Stimulated activated CD4-positive, alpha-beta T cell treated with anti-CD3 and anti-CD28 coated beads, Interleukin-12 subunit alpha, Interleukin-12 subunit beta, amount 100 ng/mL, for 48 hours (primary cell): ENCODE data around the gene ABCB8.
A peak's percentile ranks its signal among the peaks of the same experiment; 100 is the strongest.
"Not testable (repeated sequence)": the region's sequence is repeated elsewhere in the genome, so short reads cannot be mapped to it uniquely, and the experiment has no call there.

ENCODE experiments used
- DNase-seq, 3 donors: peaks; one replicate each; pipeline ENCODE4 v3.0.0-alpha.2; 2020; ENCODE audit warnings: low read depth in 2 of 3, low spot score in 1 of 3

The ABCB8 gene

DNA sequence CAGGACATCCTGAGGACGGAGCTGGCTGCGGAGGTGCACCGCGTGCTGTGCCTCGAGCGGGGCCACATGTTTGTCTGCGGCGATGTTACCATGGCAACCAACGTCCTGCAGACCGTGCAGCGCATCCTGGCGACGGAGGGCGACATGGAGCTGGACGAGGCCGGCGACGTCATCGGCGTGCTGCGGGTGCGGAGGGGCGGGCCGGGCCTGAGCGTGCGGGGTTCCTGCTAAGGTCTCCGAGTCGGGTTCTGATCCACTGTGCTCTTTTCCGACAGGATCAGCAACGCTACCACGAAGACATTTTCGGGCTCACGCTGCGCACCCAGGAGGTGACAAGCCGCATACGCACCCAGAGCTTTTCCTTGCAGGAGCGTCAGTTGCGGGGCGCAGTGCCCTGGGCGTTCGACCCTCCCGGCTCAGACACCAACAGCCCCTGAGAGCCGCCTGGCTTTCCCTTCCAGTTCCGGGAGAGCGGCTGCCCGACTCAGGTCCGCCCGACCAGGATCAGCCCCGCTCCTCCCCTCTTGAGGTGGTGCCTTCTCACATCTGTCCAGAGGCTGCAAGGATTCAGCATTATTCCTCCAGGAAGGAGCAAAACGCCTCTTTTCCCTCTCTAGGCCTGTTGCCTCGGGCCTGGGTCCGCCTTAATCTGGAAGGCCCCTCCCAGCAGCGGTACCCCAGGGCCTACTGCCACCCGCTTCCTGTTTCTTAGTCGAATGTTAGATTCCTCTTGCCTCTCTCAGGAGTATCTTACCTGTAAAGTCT lies 14.3 kb upstream of the ABCB8 start:
- peak; percentile 70 to 87 (median 84) for DNase-seq

- no peak for DNase-seq
Observed at GRCh38 chr7:151014950-151015349, 13.3 kb upstream of the ABCB8 start.

GRCh38 chr7:151015967-151016366 lies 12.3 kb upstream of the ABCB8 start:
- DNase-seq = no peak

- no peak for DNase-seq
Observed at GRCh38 chr7:151016505-151016904, 11.7 kb upstream of the ABCB8 start.

- no peak for DNase-seq
Observed at GRCh38 chr7:151016942-151017341, 11.3 kb upstream of the ABCB8 start.

DNA sequence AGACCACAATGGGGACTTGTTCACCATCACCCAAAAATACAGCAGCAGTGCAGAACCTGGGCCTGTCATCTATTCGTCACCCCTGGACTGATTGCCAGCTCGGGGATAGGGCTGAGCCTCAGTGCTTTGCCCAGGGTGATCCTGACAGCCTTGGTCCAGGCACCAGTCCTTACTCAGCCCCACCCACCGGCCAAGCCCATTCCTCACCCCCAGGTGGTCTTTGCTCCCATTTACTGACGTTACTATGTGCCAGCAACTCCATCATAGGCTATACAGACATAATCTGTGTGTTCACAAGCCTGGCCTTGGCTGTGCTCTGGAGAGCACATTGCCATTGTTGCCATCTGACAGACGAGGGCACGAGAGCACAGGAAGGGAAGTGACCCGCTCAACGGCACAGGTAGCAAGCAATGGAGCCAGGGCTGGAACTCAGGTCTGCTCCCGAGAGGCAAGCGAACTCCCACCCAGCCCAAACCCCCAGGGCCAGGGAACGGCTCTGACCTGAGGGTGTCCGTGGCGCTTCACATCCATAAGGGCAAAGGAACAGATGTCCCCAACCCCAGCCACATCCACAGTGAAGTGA lies 10.8 kb upstream of the ABCB8 start:
- no peak for DNase-seq

DNA sequence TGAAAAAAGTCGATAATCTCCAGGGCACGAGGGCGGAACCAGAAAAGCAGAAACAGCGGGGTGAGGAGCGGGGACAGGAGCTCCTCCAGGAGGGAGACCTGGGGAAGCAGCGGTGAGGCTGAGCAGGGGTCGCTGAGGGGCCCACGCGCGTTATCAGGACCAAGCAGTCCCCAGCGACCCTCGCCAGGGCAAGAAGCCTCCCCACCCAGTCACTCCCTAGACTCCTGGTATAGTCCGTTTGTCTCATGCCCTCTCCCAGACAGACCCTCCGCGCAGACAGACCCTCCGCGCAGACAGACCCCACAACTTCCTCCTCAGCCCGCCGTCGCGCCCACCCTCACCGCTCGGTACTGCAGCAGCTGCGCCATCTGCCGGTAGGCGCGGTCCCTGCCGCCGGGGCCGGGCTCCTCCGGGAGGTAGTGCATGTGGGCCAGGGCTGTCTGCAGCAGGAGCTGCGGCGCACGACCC lies 10.3 kb upstream of the ABCB8 start:
- DNase-seq = peak; percentile 60 to 84 (median 77)

DNA sequence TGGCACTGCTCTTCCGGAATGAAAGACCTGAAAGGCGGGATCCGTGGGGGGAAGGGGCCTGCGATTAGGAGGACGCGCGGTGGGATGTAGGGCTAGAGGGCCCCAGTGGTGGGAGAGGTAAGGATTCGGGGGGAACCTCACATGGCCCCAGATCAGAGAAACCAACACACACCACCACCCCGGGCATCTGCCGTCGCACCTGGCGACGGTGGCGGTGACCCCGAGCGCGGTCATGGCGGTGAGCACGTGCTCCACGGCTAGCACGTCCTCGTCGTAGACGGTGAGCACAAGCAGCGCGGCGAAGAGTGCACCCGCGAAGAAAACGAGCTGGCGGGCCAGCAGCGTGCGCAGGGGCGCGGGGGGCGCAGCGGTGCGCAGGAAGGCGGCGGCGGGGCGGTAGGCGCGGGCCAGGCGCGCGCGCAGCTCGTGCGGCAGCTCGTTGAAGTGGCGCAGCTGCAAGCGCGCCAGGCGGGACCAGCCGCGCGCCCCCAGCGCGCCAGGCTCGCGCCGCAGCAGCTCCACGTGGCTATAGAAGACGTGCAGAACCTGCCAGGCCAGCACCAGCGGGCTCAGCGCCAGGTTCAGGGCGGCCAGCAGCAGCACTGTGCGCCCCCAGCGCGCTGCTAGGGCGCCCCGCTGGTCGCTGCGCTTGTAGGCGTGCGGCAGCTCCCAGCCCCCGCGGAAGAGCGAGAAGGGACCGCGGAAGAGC lies 9.7 kb upstream of the ABCB8 start:
- no peak for DNase-seq

DNA sequence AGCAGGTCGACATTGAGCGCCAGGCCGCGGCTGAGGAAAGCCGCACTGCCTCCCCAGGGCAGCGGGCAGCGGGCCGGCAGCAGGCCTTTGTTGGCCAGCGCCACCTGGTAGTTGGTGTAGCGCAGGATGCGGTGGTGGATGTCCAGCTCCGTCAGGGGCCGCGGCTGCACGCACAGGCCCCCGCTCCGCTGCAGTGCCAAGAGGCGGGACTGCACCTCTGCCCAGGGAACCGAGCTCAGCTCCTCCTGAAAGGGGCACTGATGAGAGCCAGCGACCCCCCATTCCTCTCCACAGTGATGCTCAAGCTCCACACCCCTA lies 9.2 kb upstream of the ABCB8 start:
- no peak for DNase-seq

DNA sequence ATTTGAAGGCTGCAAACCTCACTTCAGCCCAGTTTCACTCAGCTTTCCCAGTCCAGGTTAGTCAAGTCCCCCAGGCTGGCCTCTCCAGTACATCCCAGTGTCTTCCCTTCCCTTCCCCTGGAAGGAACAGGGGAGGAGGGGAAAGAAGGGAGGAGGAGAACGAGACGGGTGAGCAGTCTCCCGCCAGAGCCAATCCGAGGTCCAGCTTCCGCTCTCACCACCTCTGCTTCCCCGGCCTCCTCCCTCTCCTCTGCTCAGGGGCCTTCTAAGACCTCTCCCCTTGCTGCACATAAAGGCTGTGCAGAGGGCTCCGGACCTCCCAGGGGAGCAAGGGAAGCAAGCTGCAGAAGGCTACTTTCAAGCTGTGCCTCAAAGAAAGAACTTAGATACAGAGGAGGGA lies 8.0 kb upstream of the ABCB8 start:
- no peak for DNase-seq

GRCh38 chr7:151023232-151023631 lies 5.0 kb upstream of the ABCB8 start:
- DNase-seq = no peak

GRCh38 chr7:151024435-151025056 lies 3.7 kb upstream of the ABCB8 start, which contains the start of gene ATG9B:
Gene ATG9B (minus strand): TSS chr7:151024494. CDS start chr7:151024423, 71 bp downstream.
- no peak for DNase-seq

GRCh38 chr7:151025924-151026671 lies 2.2 kb upstream of the ABCB8 start:
- no peak for DNase-seq

- not testable (repeated sequence) for DNase-seq
Observed at GRCh38 chr7:151026771-151027727, 1.2 kb upstream of the ABCB8 start.

GRCh38 chr7:151027728-151028130 lies 521 bp upstream of the ABCB8 start:
- not testable (repeated sequence) for DNase-seq

DNA sequence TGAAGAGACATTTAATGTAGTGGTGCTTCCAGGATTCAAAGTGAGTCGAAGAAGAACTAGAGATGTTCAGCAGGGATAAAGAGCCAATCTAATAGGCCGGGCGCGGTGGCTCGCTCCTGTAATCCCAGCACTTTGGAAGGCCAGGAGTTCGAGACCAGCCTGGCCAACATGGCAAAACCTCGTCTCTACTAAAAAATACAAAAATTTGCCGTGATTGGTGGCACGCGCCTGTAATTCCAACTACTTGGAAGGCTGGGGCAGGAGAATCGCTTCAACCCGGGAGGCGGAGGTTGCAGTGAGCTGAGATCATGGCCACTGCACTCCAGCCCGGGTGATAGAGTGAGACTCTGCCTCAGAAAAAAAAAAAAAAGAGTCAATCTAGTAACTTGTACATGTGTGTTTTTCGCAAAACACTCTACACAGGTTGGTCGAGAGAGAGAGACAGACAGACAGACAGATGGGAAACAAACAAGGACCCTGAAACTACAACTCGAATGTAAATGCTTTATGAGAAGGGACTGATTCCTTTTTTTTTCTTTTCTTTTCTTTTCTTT lies 775 bp downstream of the ABCB8 start:
- no peak for DNase-seq

DNA sequence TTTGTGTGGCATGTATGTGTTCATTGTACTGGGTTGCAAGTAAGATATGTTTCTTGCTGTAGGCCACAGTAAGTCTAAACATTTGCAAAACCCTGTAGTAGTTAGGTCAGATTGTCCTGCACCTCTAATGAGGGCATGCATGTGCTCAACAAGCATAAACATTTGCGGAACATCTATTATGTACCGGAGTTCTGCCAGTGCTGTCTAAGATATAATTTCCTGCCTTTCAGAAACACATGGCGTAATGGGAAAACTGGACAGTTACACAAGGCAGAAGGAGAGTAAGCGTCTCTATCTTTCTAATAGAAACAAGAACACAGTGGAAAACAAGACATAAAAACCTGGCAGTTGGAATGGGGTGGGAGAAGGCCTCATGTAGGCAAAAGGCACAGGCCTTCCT lies 2.8 kb downstream of the ABCB8 start:
- no peak for DNase-seq

DNA sequence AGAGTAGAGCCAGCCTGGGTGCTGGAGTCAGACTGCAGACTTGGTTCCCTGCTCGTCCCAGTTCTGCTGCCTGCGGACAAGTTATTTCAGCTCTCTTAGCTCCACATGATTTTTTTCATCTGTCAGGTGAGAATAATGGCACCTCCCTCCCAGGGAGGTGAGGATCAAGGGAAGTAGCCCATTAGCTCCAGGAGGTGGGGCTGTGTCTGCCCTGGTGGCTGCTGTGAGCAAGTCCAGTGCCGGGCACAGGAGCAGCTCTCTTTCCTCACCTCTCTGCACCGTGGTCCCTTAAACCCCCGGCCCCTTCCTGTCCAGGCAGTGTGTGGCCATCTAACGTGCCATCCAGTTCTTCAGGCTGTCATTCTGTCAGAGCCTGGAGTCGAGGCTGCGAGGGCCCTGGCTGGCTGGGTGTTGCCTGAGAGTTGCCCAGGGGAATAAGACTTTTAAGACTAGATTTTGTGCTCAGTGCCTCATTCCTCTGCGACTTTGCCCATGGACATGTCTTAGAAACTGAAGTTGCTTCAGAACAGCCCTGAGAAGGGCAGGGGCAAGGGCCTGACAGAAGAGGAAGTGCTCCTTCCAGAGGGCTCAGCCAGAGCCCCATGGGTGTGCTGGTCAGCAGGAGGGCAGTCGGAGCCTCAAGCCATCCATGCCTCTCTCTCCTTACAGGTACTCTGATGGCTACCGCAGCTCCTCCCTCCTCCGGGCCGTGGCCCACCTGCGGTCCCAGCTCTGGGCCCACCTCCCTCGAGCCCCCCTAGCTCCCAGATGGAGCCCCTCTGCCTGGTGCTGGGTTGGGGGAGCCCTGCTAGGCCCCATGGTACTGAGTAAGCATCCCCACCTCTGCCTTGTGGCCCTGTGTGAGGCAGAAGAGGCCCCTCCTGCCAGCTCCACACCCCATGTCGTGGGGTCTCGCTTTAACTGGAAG lies 5.0 kb downstream of the ABCB8 start:
- no peak for DNase-seq

GRCh38 chr7:151033864-151034249 lies 5.6 kb downstream of the ABCB8 start:
- no peak for DNase-seq
